WTC11 (cell line): ENCODE results near the gene EXOC3L4. TPM values are rescaled to one million over a fixed set of nuclear protein-coding genes. Genes with fewer than 3 reads are reported as not detected.

ENCODE experiments used
- ARID4B ChIP-seq: sonication (generic); formaldehyde crosslinking; IDR thresholded peaks from 2 replicates; pipeline ENCODE4 v1.8.0; 2023; ENCODE audit warnings: missing genetic modification reagents, mild to moderate bottlenecking, borderline replicate concordance
- ATF2 ChIP-seq: sonication (generic); formaldehyde crosslinking; IDR thresholded peaks from 2 replicates; pipeline ENCODE4 v1.8.1; 2022; ENCODE audit warnings: low read depth, missing genetic modification reagents, borderline replicate concordance
- ATF6 ChIP-seq: sonication (generic); formaldehyde crosslinking; IDR thresholded peaks from 2 replicates; pipeline ENCODE4 v1.8.1; 2023; ENCODE audit warnings: mild to moderate bottlenecking, missing genetic modification reagents
- CTCF ChIP-seq: fragments of 200-600 bp; IDR thresholded peaks from 2 replicates; pipeline ENCODE4 v1.8.0; 2022; ENCODE audit warnings: antibody characterized with exemption
- E2F1 ChIP-seq: sonication (generic); formaldehyde crosslinking; IDR thresholded peaks from 2 replicates; pipeline ENCODE4 v1.8.0; 2022; ENCODE audit warnings: mild to moderate bottlenecking, missing genetic modification reagents
- FOXP4 ChIP-seq: sonication (generic); formaldehyde crosslinking; IDR thresholded peaks from 2 replicates; pipeline ENCODE4 v1.8.0; 2022; ENCODE audit warnings: mild to moderate bottlenecking, missing genetic modification reagents
- IRF1 ChIP-seq: sonication (generic); formaldehyde crosslinking; IDR thresholded peaks from 2 replicates; pipeline ENCODE4 v1.8.0; 2023; ENCODE audit warnings: missing genetic modification reagents
- IRF2 ChIP-seq: sonication (generic); formaldehyde crosslinking; IDR thresholded peaks from 2 replicates; pipeline ENCODE4 v1.8.0; 2022; ENCODE audit warnings: low read depth, missing genetic modification reagents, borderline replicate concordance
- KAT7 ChIP-seq: sonication (generic); formaldehyde crosslinking; IDR thresholded peaks from 2 replicates; pipeline ENCODE4 v1.8.1; 2023; ENCODE audit warnings: missing genetic modification reagents, mild to moderate bottlenecking, borderline replicate concordance
- MYBL2 ChIP-seq: sonication (generic); formaldehyde crosslinking; IDR thresholded peaks from 2 replicates; pipeline ENCODE4 v1.8.1; 2023; ENCODE audit warnings: mild to moderate bottlenecking, moderate library complexity, missing genetic modification reagents
- USF2 ChIP-seq: sonication (generic); formaldehyde crosslinking; IDR thresholded peaks from 2 replicates; pipeline ENCODE4 v1.8.1; 2023; ENCODE audit warnings: mild to moderate bottlenecking, missing genetic modification reagents, moderate library complexity
- ZBTB21 ChIP-seq: sonication (generic); formaldehyde crosslinking; IDR thresholded peaks from 2 replicates; pipeline ENCODE4 v1.8.1; 2023; ENCODE audit warnings: mild to moderate bottlenecking, missing genetic modification reagents, borderline replicate concordance
- ZMAT4 ChIP-seq: fragments of 250-450 bp; sonication (Bioruptor Pico); IDR thresholded peaks from 2 replicates; pipeline ENCODE4 v1.9.0; 2021; ENCODE audit warnings: mild to moderate bottlenecking
- total RNA-seq: library from RNA; stranded (reverse); gene quantifications from 3 replicates; pipeline ENCODE4 v1.2.3, GENCODE V29; 2021

Gene EXOC3L4
- total RNA-seq, 1 experiment from 2014 or later = 0.42 TPM

GRCh38 chr14:103142721-103143302 lies 48.3 kb downstream of the EXOC3L4 start (continued):
- TF ChIP-seq ATF6 (CRISPR knock-in tag) = no peak
- no peak for TF ChIP-seq IRF2 (CRISPR knock-in tag)
- TF ChIP-seq ARID4B = no peak
- TF ChIP-seq ZMAT4 (CRISPR knock-in tag) = no peak
- no peak for TF ChIP-seq USF2 (CRISPR knock-in tag)
- TF ChIP-seq IRF1 (CRISPR knock-in tag) = no peak
- no peak for TF ChIP-seq FOXP4 (CRISPR knock-in tag)
- no peak for TF ChIP-seq ATF2 (CRISPR knock-in tag)
- no peak for TF ChIP-seq E2F1 (CRISPR knock-in tag)
- TF ChIP-seq CTCF = no peak
- no peak for TF ChIP-seq MYBL2
- no peak for TF ChIP-seq KAT7 (CRISPR knock-in tag)
- TF ChIP-seq ZBTB21 = no peak
